Ascending aorta (tissue), 2 donors: Measurements from ENCODE around the gene NAA20. TPM values are rescaled to one million over a fixed set of nuclear protein-coding genes. Genes with fewer than 3 reads are reported as not detected.

Experiments
- DNase-seq, 2 donors: peaks; one replicate each; pipeline ENCODE4 v3.0.0-alpha.2; 2019; ENCODE audit warnings: low spot score in 2 of 2
- H3K27ac ChIP-seq, 2 donors: fragments of 200-600 bp; sonication (generic); one replicate each; pipeline ENCODE4 v1.5.1; 2016 to 2017; ENCODE audit warnings: mild to moderate bottlenecking in 1 of 2
- H3K27me3 ChIP-seq: fragments of 200-600 bp; sonication (generic); one replicate; pipeline ENCODE4 v1.5.1; 2017
- H3K36me3 ChIP-seq, 2 donors: fragments of 200-600 bp; sonication (generic); one replicate each; pipeline ENCODE4 v1.5.1; 2016
- H3K4me1 ChIP-seq, 2 donors: fragments of 200-600 bp; sonication (generic); one replicate each; pipeline ENCODE4 v1.5.1; 2016 to 2017; ENCODE audit warnings: mild to moderate bottlenecking in 1 of 2
- H3K4me3 ChIP-seq, 2 donors: fragments of 200-600 bp; sonication (generic); one replicate each; pipeline ENCODE4 v1.5.1; 2016 to 2017; ENCODE audit warnings: mild to moderate bottlenecking in 1 of 2
- H3K9me3 ChIP-seq, 2 donors: fragments of 200-600 bp; sonication (generic); one replicate each; pipeline ENCODE4 v1.5.1; 2016
- CTCF ChIP-seq, 3 experiments: fragments of 200-600 bp in 2 of 3; fragments of 450-650 bp in 1 of 3; sonication (generic) in 2 of 3; IDR thresholded peaks; one replicate each; pipeline ENCODE4 v1.5.1; 2016 to 2019; ENCODE audit warnings: antibody characterized with exemption in 3 of 3, mild to moderate bottlenecking in 1 of 3, moderate library complexity in 1 of 3
- intact Hi-C: fragments of 100-400 bp; cut with DNase I; formaldehyde crosslinking; loops from one replicate; pipeline ENCODE4 v1.15.1; 2023
- total RNA-seq: library from RNA; depleted of rRNA; stranded (reverse); fragments of >200 nt; gene quantifications from one replicate; pipeline ENCODE4 v1.1.0, GENCODE V29; 2016

Gene NAA20
- total RNA-seq, 1 donor from 2014 or later = 2.7 TPM

- intact Hi-C loops = no loop called here
Observed at GRCh38 chr20:20075032-20075431, 57.9 kb downstream of the NAA20 start.

DNA sequence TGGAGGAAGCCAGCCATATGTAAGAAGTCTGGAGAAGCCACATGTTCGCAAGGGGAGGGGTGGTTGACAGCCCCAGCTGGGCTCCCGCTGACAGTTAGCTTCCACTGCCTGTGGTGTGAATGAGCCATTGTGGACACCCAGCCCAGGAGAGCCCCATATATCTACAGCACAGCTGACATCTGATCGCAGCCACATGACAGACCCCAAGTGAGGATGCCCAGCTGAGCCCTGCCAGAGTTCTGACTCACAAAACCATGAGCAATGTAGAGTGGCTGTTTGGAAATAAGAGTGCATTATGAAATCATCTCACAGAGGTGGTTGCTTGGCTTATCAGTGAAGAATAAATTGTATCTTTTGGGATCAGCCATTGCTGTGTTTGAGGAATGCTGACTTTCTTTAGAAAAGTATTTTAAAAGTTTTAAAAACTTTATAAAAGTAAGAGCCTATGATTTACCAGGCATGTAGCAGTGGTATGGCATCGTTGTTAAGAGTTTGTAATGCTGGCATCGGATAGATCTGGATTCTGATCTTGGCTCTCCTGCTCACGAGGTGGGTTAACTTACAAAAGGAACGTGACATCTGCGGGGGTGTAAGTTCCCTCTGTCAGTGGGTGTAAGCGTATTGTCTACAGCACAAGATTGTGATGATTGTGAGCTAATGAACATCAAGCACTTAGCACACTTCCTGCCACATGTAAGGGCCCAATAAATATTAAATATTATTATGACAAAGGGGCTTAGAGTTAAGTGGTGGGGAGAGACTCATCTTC, 59.3 kb downstream of the NAA20 start:
- no peaks in the 10 kb centered on the region for H3K4me1 ChIP-seq
- H3K27me3 ChIP-seq = no peaks in the 10 kb centered on the region
- no peaks in the 10 kb centered on the region for H3K36me3 ChIP-seq
- intact Hi-C loops = no loop called here
- no peaks in the 10 kb centered on the region for H3K9me3 ChIP-seq
- no peak overlapping the region for H3K27ac ChIP-seq
- no peak overlapping the region for H3K4me3 ChIP-seq
- no peak for DNase-seq
- no peak for TF ChIP-seq CTCF (IDR thresholded peaks at IDR 0.05)

More at GRCh38 chr20:20075032-20075431, 57.9 kb downstream of the NAA20 start:
- Histone ChIP-seq H3K4me1 (no peaks in the 10 kb centered on the region), H3K9me3 (no peaks in the 10 kb centered on the region), H3K27ac (no peak overlapping the region), H3K4me3 (no peak overlapping the region), H3K27me3 (no peaks in the 10 kb centered on the region), H3K36me3 (no peaks in the 10 kb centered on the region)
- no peak for DNase-seq
- TF ChIP-seq CTCF (IDR thresholded peaks at IDR 0.05) = no peak

DNA sequence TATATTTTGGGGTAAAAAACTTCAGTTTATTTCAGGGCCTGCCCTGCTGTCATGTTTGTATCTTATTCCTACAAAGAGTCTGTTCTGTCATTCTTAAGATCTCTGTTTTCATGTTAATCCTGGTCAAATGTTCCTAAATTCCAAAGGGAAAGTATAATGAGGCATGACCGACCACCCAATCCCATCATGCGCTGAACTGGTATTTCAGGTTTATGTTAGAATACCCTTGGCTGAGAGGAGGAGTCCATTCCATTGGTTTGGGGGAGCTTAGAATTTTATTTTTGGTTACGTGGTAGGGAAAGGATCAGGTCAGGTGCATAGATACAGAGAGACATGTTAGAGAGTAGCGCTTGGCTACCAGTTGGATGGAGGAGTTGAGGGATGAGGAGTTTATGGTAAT, 60.9 kb downstream of the NAA20 start:
- Histone ChIP-seq H3K4me1 (no peaks in the 10 kb centered on the region), H3K27me3 (no peaks in the 10 kb centered on the region), H3K27ac (no peak overlapping the region), H3K4me3 (no peak overlapping the region), H3K9me3 (no peaks in the 10 kb centered on the region), H3K36me3 (no peaks in the 10 kb centered on the region)
- intact Hi-C loops = no loop called here
- no peak for TF ChIP-seq CTCF (IDR thresholded peaks at IDR 0.05)
- no peak for DNase-seq

DNA sequence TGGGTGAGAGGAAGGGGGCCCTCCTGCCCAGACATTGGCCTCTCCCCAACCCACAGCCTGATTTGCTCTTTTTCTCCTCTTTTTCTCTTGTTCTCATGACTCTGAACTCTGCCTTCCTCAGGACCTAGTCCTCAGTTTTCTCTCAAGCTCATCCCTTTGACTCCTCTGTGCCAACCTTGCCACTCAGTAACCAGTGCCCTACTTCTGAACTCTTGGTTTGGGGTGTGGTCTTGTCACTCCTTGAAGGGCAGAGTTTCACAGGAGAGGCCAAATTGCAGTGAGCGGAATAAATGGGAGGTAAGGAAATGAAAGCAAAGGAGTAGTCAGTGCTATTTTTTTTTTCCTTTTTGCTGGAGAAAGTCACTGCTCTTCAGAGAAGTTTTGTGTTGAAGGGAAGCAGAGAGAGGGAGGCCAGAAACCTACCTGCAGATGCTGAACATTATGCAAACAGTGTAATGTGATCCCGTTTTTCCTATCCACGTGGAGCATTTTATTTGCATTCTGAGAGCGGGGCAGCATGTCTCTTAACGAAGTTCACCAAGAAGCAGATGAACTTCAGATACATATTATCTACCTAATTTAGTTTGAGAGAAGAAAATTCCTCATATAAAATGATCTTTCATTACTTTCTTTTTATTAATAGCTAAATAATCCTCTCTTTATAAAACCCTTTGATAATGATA, 62.1 kb downstream of the NAA20 start:
- H3K27ac ChIP-seq = no peak overlapping the region
- intact Hi-C loops = no loop called here

More for the DNA sequence above, 62.1 kb downstream of the NAA20 start:
- Histone ChIP-seq H3K4me1 (peaks cover 0 to 3% of the 10 kb centered on the region in 2 donors), H3K4me3 (no peak overlapping the region), H3K9me3 (no peaks in the 10 kb centered on the region), H3K27me3 (no peaks in the 10 kb centered on the region), H3K36me3 (no peaks in the 10 kb centered on the region)
- no peak for TF ChIP-seq CTCF (IDR thresholded peaks at IDR 0.05)
- no peak for DNase-seq

Other genes with a start within 250 kb of the NAA20 start
- gene CRNKL1, start 35.1 kb downstream of the NAA20 start, total RNA-seq = 2.2 TPM
- not detected for gene CFAP61, start 35.2 kb downstream of the NAA20 start, total RNA-seq